OCI-LY3 (cell line): ENCODE data around the gene HOXB6.

Source experiments
- H2AFZ ChIP-seq: fragments of 200-600, 300-600 bp; shearing (Covaris generic); 2 replicates; pipeline ENCODE4 v1.6.0; 2014; ENCODE audit warnings: antibody characterized with exemption, low read depth, low read length
- H3K27ac ChIP-seq: fragments of 200-600, 300-600 bp; sonication (generic); 2 replicates; pipeline ENCODE4 v1.5.1; 2014; ENCODE audit warnings: mild to moderate bottlenecking, low read length, moderate library complexity, mixed read lengths
- H3K27me3 ChIP-seq: fragments of 200-600, 300-600 bp; sonication (generic); 2 replicates; pipeline ENCODE4 v1.6.1; 2014; ENCODE audit warnings: low read depth, low read length, mixed read lengths
- H3K36me3 ChIP-seq: fragments of 200-600, 300-600 bp; sonication (generic); replicated peaks from 2 replicates; pipeline ENCODE3; 2014; ENCODE audit warnings: low read depth, low read length, mixed read lengths
- H3K4me1 ChIP-seq: fragments of 300-600, 200-600 bp; sonication (generic); 2 replicates; pipeline ENCODE4 v1.6.1; 2014; ENCODE audit warnings: low read length, mixed read lengths
- H3K4me2 ChIP-seq: fragments of 200-600, 300-600 bp; sonication (generic); 2 replicates; pipeline ENCODE4 v1.6.1; 2014; ENCODE audit warnings: low read length, mixed read lengths
- H3K4me3 ChIP-seq: fragments of 300-600, 200-600 bp; sonication (generic); 2 replicates; pipeline ENCODE4 v1.5.1; 2014; ENCODE audit warnings: antibody characterized with exemption, mild to moderate bottlenecking, low read length, moderate library complexity
- H3K79me2 ChIP-seq: fragments of 300-600, 200-600 bp; shearing (Covaris generic); 2 replicates; pipeline ENCODE4 v1.6.1; 2014; ENCODE audit warnings: mild to moderate bottlenecking, low read length, mixed read lengths
- H3K9ac ChIP-seq: fragments of 300-600, 200-600 bp; shearing (Covaris generic); 2 replicates; pipeline ENCODE4 v1.6.0; 2014; ENCODE audit warnings: mild to moderate bottlenecking, low read length, moderate library complexity
- H3K9me3 ChIP-seq: fragments of 200-600, 300-600 bp; shearing (Covaris generic); 2 replicates; pipeline ENCODE4 v1.6.1; 2014; ENCODE audit warnings: low read length, mixed read lengths; ENCODE audit not compliant: insufficient read depth
- H4K20me1 ChIP-seq: fragments of 200-600, 300-600 bp; sonication (generic); 2 replicates; pipeline ENCODE4 v1.6.1; 2016; ENCODE audit warnings: low read length, mixed read lengths; ENCODE audit not compliant: insufficient read depth
- EZH2phosphoT487 ChIP-seq: fragments of 200-600 bp; shearing (Covaris generic); IDR thresholded peaks from 2 replicates; pipeline ENCODE4 v1.6.1; 2018; ENCODE audit warnings: antibody characterized with exemption, mixed run types, low read depth
- TF ChIP-seq, protein P1 (sequence below): fragments of 200-600, 300-600 bp; sonication (generic); IDR thresholded peaks from 2 replicates; pipeline ENCODE4 v1.5.1; 2014; ENCODE audit warnings: antibody characterized with exemption, low read length, low read depth

HOXB6 gene

DNA sequence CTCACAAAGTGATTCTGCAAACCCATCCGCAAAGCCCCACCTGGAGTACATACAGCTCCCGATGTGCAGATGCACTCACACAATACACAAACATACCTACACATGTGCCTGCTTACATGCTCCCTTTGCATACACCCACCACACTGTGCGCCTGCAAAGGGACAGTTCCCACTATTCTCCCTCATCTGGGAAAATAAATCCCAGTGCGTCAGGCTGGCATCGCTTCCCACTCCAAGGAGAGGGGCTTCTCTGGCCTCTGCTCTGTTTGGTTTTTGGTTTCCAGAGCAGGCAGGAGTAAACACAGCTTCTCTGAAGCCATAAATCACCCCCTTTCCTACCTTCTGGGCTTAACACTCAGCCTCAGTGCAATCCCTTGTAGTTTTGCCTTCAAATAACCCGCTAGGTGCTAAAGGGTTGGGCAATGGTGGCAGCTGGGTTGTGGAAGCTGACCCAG is 41.4 kb downstream of the HOXB6 start:
- TF ChIP-seq, protein P1, sequence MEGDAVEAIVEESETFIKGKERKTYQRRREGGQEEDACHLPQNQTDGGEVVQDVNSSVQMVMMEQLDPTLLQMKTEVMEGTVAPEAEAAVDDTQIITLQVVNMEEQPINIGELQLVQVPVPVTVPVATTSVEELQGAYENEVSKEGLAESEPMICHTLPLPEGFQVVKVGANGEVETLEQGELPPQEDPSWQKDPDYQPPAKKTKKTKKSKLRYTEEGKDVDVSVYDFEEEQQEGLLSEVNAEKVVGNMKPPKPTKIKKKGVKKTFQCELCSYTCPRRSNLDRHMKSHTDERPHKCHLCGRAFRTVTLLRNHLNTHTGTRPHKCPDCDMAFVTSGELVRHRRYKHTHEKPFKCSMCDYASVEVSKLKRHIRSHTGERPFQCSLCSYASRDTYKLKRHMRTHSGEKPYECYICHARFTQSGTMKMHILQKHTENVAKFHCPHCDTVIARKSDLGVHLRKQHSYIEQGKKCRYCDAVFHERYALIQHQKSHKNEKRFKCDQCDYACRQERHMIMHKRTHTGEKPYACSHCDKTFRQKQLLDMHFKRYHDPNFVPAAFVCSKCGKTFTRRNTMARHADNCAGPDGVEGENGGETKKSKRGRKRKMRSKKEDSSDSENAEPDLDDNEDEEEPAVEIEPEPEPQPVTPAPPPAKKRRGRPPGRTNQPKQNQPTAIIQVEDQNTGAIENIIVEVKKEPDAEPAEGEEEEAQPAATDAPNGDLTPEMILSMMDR: no peak
- no peak for TF ChIP-seq EZH2phosphoT487
- Histone ChIP-seq H3K36me3 (peaks cover 25% of the 10 kb centered on the region), H3K9me3 (no peaks in the 10 kb centered on the region), H3K4me1 (peaks cover 37% of the 10 kb centered on the region), H3K27me3 (no peaks in the 10 kb centered on the region), H3K9ac (peak overlapping the region; percentile 63), H3K27ac (peak overlapping the region; percentile 16; the same call in 1 of the 2 replicates), H3K4me2 (peak overlapping the region; percentile 60), H2AFZ (no peak overlapping the region), H3K79me2 (peaks cover 40% of the 10 kb centered on the region), H4K20me1 (no peaks in the 10 kb centered on the region), H3K4me3 (peak overlapping the region; percentile 71)

DNA sequence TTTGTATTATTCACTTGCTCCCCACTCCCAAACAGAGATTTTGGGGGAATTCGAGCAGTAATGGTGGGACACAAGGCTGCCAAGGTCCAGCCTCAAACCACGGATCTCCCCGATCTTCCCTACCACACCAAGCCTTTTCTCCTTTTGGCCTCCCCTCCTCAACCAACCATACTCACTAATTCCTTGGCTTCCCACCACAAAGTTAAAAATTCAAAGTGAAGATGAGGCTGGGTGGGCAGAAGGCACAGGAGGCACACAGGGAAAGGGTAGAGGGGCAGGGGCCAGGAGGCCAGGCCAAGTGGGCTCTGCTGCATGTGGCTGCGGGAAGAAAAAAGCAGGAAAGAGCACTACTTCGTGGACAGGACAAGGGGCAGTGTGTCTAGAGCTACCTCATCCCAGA is 41.9 kb downstream of the HOXB6 start:
- Histone ChIP-seq H3K9ac (peak overlapping the region; percentile 63), H3K4me2 (peak overlapping the region; percentile 60), H3K79me2 (peaks cover 35% of the 10 kb centered on the region), H2AFZ (no peak overlapping the region), H3K4me3 (peak overlapping the region; percentile 71), H3K27ac (peak overlapping the region; percentile 10; the same call in 1 of the 2 replicates), H3K4me1 (peaks cover 37% of the 10 kb centered on the region), H3K9me3 (no peaks in the 10 kb centered on the region), H3K36me3 (peaks cover 25% of the 10 kb centered on the region), H4K20me1 (no peaks in the 10 kb centered on the region), H3K27me3 (no peaks in the 10 kb centered on the region)
- no peak for TF ChIP-seq EZH2phosphoT487

DNA sequence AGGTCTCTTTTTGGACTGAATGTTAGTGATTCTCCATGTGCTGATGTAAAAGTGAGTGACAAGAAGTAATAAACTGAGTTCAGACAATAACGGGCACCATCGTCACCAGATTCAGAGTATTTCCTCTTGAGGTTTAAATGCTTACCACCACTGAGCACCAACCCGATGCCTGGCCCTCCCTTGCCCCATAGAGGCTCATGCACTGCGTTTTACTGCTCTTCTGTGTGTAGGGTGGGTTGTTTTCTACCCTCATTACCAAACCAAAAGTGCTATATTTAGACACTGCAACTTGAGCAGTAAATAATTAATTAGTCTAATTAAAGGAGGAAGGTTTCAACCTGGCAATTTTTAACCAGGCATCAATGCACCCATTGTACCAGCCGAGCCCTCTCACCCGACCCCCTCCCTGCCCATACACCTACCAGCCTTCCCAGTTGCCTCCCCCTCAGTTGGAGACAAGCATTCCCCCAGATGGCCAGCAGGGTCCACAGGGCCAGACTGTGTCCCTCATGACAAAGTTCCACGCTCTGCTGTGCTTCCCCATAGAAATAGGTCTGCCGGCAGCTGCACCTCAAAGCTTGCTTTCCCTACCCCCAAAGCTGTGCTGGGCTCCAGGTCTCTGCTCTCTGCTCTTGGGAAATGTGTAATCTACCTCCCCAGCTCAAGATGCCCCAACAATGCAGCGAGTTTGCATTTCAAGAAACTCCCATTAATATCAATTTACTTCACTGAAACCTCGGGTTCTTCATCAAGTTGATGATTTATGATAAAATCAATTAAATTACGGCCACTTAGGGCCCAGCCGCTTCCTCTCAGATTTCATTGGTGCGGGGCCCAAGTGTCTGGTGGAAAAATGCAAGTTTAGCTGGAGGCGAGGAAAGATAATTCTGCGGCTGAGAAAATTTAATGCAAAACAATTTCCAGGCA is 42.6 kb downstream of the HOXB6 start:
- H3K4me2 ChIP-seq: peak overlapping the region; percentile 60
- H3K4me1 ChIP-seq: peaks cover 37% of the 10 kb centered on the region
- H3K79me2 ChIP-seq: peaks cover 34% of the 10 kb centered on the region
- peaks cover 25% of the 10 kb centered on the region for H3K36me3 ChIP-seq
- no peaks in the 10 kb centered on the region for H3K9me3 ChIP-seq
- no peaks in the 10 kb centered on the region for H3K27me3 ChIP-seq
- peak overlapping the region; percentile 71 for H3K4me3 ChIP-seq
- H2AFZ ChIP-seq: no peak overlapping the region
- H3K27ac ChIP-seq: peak overlapping the region; percentile 10; the same call in 1 of the 2 replicates
- H4K20me1 ChIP-seq: no peaks in the 10 kb centered on the region
- no peak for TF ChIP-seq EZH2phosphoT487
- TF ChIP-seq, protein P1: no peak
- peak overlapping the region; percentile 63 for H3K9ac ChIP-seq

DNA sequence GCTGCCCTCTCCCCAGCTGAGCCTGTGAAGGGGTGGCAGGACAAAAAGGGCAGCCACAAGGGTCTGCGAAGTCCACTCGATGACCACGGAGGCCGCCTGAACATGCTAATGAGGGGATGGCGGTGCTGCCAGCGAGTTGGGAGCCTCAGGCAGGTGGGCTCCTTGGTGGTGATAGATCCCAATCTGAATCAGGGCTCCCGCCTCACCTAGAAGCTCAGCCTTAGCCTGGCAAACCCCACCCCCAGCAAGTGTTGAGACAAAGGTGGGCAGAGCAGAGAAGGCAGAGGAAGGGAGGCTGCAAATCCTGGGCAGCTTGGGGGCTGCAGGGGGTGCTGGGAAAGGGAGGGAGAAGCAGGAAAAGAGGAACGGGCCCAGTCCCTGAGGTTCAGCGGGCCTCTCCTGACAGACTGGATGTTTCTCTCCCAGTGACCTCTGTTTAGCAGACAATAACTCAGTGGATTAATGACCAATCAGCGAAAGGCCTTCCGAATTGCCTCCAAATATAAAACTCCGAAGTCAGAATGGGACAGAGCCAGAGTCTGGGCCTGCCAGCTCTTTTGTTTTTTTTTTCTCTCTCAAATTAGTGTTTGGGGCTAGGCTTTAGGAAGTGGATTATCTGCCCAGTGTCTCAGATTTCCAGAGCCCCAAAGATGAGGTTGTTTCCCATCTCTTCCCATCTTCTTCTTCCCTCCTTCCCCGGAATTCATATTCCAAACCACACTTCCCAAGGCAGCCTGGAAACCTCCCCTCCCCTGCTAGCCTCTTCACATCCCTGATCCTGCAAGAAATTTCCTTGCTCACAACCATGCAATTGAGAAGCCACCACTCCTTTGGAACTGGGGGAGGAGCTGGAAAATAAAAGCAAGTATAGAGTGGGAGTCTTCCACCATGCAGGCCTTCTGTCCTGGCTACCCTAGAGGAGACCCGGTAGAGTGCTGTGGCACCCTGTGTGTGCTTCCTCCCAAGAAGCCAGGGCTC is 44.7 kb downstream of the HOXB6 start:
- Histone ChIP-seq H3K4me2 (no peak overlapping the region), H3K4me3 (no peak overlapping the region), H3K4me1 (peaks cover 48% of the 10 kb centered on the region), H3K36me3 (peaks cover 17% of the 10 kb centered on the region), H2AFZ (no peak overlapping the region), H3K9me3 (no peaks in the 10 kb centered on the region), H3K79me2 (peaks cover 36% of the 10 kb centered on the region), H3K27me3 (no peaks in the 10 kb centered on the region), H4K20me1 (no peaks in the 10 kb centered on the region), H3K27ac (no peak overlapping the region), H3K9ac (no peak overlapping the region)
- TF ChIP-seq, protein P1: no peak
- no peak for TF ChIP-seq EZH2phosphoT487
